CD4-positive, alpha-beta T cell treated with Interleukin-17A for 1 hour (primary cell): ENCODE data around the gene IL3RA.

Source experiments
- DNase-seq: peaks from one replicate; pipeline ENCODE4 v3.0.0-alpha.2; 2020

Gene IL3RA

GRCh38 chrX:1385253-1386223 lies 49.0 kb downstream of the IL3RA start:
- DNase-seq, result no peak

- no peak for DNase-seq
These were observed 49.9 kb downstream of the IL3RA start for GRCh38 chrX:1386338-1387127.

GRCh38 chrX:1387141-1387776 lies 50.7 kb downstream of the IL3RA start:
- no peak for DNase-seq

GRCh38 chrX:1388651-1389050 lies 52.1 kb downstream of the IL3RA start:
- no peak for DNase-seq

GRCh38 chrX:1389181-1389992 lies 52.8 kb downstream of the IL3RA start:
- DNase-seq, result no peak

- no peak for DNase-seq
These were observed 53.4 kb downstream of the IL3RA start for GRCh38 chrX:1389993-1390285.

- no peak for DNase-seq
These were observed 54.2 kb downstream of the IL3RA start for GRCh38 chrX:1390621-1391369.

- DNase-seq, result peak; percentile 92
These were observed 54.8 kb downstream of the IL3RA start for GRCh38 chrX:1391370-1391706.

- peak; percentile 99 for DNase-seq
These were observed 55.3 kb downstream of the IL3RA start, which contains the start of gene SLC25A6 for GRCh38 chrX:1391707-1392375. Gene SLC25A6 (minus strand): TSS chrX:1392113. CDS start chrX:1392009, 104 bp downstream.

- DNase-seq, result no peak
These were observed 55.9 kb downstream of the IL3RA start for GRCh38 chrX:1392376-1393068.

GRCh38 chrX:1393871-1394615 lies 57.5 kb downstream of the IL3RA start:
- no peak for DNase-seq

GRCh38 chrX:1394731-1395501 lies 58.3 kb downstream of the IL3RA start:
- no peak for DNase-seq

GRCh38 chrX:1395646-1396216 lies 59.1 kb downstream of the IL3RA start:
- no peak for DNase-seq

GRCh38 chrX:1397001-1397400 lies 60.4 kb downstream of the IL3RA start:
- no peak for DNase-seq

GRCh38 chrX:1397441-1398270 lies 61.1 kb downstream of the IL3RA start:
- no peak for DNase-seq

GRCh38 chrX:1398431-1399340 lies 62.1 kb downstream of the IL3RA start:
- no peak for DNase-seq

- no peak for DNase-seq
These were observed 63.5 kb downstream of the IL3RA start for GRCh38 chrX:1400049-1400448.
